Lower leg skin (tissue), 3 donors: ENCODE results near the gene NUCKS1.

Source experiments
- CTCF ChIP-seq, 3 donors: fragments of 450-650 bp; IDR thresholded peaks; one replicate each; pipeline ENCODE4 v1.5.1; 2016; ENCODE audit warnings: antibody characterized with exemption in 3 of 3, mild to moderate bottlenecking in 3 of 3, moderate library complexity in 2 of 3
- POLR2A ChIP-seq, 2 donors: fragments of 450-650 bp; IDR thresholded peaks; one replicate each; pipeline ENCODE4 v1.6.1; 2016 to 2017; ENCODE audit warnings: antibody characterized with exemption in 2 of 2, mild to moderate bottlenecking in 1 of 2, moderate library complexity in 1 of 2

- no peak for TF ChIP-seq CTCF (IDR thresholded peaks at IDR 0.05)
- no peak for TF ChIP-seq POLR2A (IDR thresholded peaks at IDR 0.05)
These were observed 16.4 kb downstream of the NUCKS1 start for GRCh38 chr1:205733438-205734175.
